Stimulated activated naive B cell treated with anti-CD40 and anti-IgM and Interleukin-4, amounts not matched to agents 10 μg/mL and 1 μg/mL and 100 μg/mL, for 72 hours (primary cell): ENCODE measurements around the gene UBXN1.

Source experiments
- ATAC-seq, 2 donors: fragments of 150-1000 bp; cut with Tn5 transposase; replicated peaks; 2 replicates each; pipeline ENCODE4 v1.10.0; 2021; ENCODE audit warnings: moderate library complexity in 1 of 2
- DNase-seq: peaks from one replicate; pipeline ENCODE4 v3.0.0; 2021
- H3K27ac Mint-ChIP-seq: one replicate; pipeline ENCODE4 v1.8.0; 2022; ENCODE audit warnings: mild to moderate bottlenecking, mixed read lengths
- H3K27me3 Mint-ChIP-seq, 2 donors: one replicate each; pipeline ENCODE4 v1.8.0; 2022; ENCODE audit warnings: mixed read lengths in 2 of 2
- H3K36me3 Mint-ChIP-seq, 2 donors: one replicate each; pipeline ENCODE4 v1.8.0; 2022; ENCODE audit warnings: mixed read lengths in 2 of 2, mild to moderate bottlenecking in 1 of 2
- H3K4me1 Mint-ChIP-seq, 2 donors: one replicate each; pipeline ENCODE4 v1.8.0; 2022; ENCODE audit warnings: mixed read lengths in 2 of 2, mild to moderate bottlenecking in 1 of 2
- H3K4me3 Mint-ChIP-seq, 2 donors: one replicate each; pipeline ENCODE4 v1.8.0; 2022; ENCODE audit warnings: mild to moderate bottlenecking in 2 of 2, mixed read lengths in 2 of 2, moderate library complexity in 1 of 2
- H3K9me3 Mint-ChIP-seq, 2 donors: one replicate each; pipeline ENCODE4 v1.8.0; 2022; ENCODE audit warnings: mixed read lengths in 2 of 2, mild to moderate bottlenecking in 1 of 2

Gene UBXN1, protein sequence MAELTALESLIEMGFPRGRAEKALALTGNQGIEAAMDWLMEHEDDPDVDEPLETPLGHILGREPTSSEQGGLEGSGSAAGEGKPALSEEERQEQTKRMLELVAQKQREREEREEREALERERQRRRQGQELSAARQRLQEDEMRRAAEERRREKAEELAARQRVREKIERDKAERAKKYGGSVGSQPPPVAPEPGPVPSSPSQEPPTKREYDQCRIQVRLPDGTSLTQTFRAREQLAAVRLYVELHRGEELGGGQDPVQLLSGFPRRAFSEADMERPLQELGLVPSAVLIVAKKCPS

GRCh38 chr11:62678770-62679696, at the start of gene UBXN1:
TSS of gene UBXN1 (minus strand) at chr11:62679073. CDS start at chr11:62678923, 150 bp downstream.
- peak; percentile 88 to 89 for ATAC-seq
- Mint-ChIP-seq H3K27ac (peak within 1 kb of the TSS; percentile 98), H3K36me3 (peaks cover 23 to 31% of the 10 kb centered on the region in 2 donors), H3K4me3 (peak within 1 kb of the TSS; percentile 90 to 96), H3K4me1 (peaks cover 25 to 37% of the 10 kb centered on the region in 2 donors), H3K27me3 (no peaks in the 10 kb centered on the region), H3K9me3 (no peaks in the 10 kb centered on the region)
- peak; percentile 87 for DNase-seq

DNA sequence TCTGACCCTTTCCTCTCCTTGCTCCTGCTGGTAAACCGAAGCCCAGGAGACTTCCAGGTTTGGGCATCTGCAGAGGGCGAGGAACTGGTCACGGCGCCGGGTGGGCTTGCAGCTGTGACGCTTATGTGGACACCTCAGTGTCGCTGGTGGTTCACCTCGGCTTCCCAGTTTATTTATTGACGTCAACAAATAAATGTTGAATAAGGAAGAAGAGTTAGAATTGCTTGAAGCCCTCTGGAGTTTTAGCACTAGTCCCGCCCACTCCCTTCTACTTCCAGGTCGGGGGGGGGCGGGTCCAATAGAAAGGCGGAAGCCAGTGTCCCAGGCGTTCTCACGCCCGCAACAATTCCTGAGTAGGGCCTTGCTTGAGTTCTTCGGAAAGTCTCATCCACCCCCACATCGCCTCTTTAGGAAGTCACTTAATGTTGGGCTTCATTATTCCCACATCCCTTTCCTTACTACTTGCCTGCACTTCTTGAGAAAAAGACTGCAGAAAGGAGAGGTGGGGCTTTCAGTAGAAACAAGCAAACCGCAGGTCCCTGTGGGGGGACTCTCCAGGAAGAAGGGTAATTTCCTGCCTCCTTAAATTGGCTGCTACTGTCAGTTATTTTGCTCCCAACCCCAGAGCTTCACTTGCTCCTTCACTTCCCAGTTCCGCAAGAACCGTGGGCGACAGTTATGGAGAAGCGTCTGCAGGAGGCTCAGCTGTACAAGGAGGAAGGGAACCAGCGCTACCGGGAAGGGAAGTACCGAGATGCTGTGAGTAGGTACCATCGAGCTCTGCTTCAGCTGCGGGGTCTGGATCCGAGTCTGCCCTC, 49.5 kb upstream of the UBXN1 start, which contains the start of gene TTC9C:
Gene TTC9C, plus strand, starts transcription at position 316 of the 818 bp plus-strand sequence. Its CDS starts 363 bp downstream, at position 679.
- H3K4me1 Mint-ChIP-seq, result peaks cover 22 to 42% of the 10 kb centered on the region in 2 donors
- H3K36me3 Mint-ChIP-seq, result peaks cover 31 to 45% of the 10 kb centered on the region in 2 donors
- DNase-seq (peak; percentile 78), ATAC-seq (peak; percentile 36 to 37)
- H3K9me3 Mint-ChIP-seq, result no peaks in the 10 kb centered on the region
- H3K4me3 Mint-ChIP-seq, result peak within 1 kb of the TSS; percentile 96 to 97
- H3K27me3 Mint-ChIP-seq, result no peaks in the 10 kb centered on the region
- H3K27ac Mint-ChIP-seq, result peak within 1 kb of the TSS; percentile 99

- Mint-ChIP-seq H3K36me3 (peaks cover 29 to 45% of the 10 kb centered on the region in 2 donors), H3K4me1 (peaks cover 19 to 44% of the 10 kb centered on the region in 2 donors), H3K9me3 (no peaks in the 10 kb centered on the region), H3K4me3 (peak overlapping the region; percentile 96 to 97), H3K27me3 (no peaks in the 10 kb centered on the region), H3K27ac (peak overlapping the region; percentile 99)
- ATAC-seq (peak; percentile 65 to 66), DNase-seq (peak; percentile 86)
Measured at GRCh38 chr11:62727872-62728170, 48.9 kb upstream of the UBXN1 start.

DNA sequence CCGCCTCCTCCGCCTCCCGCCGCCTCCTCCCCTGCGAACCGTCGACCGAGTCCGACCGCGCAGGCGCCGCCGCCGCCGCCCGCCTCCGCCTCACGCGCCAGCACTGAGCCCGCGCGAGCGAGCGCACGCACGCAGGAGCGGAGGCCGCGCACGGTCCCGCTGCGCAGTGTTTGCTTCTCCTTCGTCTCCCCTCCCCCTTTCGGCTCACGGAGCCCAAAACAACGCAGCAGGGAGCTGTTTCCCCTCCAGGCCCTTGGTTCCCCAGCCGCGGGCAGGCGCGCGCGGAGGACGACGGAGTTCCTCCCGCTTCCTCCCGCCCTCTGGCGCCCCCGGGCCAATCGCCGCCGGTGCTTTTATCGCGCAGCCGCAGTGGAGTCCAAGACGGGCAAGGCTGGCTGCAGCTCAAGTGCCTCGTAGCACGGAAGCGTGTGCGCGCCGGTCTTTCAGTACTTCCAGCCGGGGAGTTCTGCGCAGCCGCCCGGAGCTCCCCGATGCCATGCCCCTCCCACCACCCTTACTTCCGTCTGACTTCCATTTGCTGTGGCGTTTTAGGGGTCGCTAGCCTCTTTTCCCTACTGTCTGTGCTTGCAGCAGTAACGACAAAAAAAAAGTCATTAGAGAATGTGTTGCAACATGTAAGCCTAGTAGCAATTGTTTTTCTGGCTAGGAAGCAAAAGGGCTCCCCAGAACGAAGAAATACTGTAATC, 48.4 kb upstream of the UBXN1 start, which contains the start of gene HNRNPUL2:
Gene HNRNPUL2, minus strand, starts transcription at position 293 of the 707 bp plus-strand sequence. CDS start 301 bp downstream, outside the sequence.
- ATAC-seq, result peak; percentile 84
- peak; percentile 99 for DNase-seq
- Mint-ChIP-seq H3K27ac (peak within 1 kb of the TSS; percentile 99), H3K36me3 (peaks cover 34 to 50% of the 10 kb centered on the region in 2 donors), H3K9me3 (no peaks in the 10 kb centered on the region), H3K4me1 (peaks cover 19 to 44% of the 10 kb centered on the region in 2 donors), H3K4me3 (peak within 1 kb of the TSS; percentile 96 to 97), H3K27me3 (no peaks in the 10 kb centered on the region)

DNA sequence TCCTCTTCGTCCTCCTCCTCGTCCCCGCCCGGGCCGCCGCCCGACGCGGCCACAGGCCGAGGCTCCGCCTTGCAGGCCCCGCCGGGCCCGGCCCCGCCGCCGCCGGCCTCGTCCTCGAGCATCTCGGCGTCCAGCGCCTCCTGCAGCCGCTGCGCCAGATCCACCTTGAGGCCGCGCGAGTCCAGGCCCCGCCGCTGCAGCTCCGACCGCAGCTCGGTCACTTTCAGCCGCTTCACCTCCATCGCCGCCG, 48.0 kb upstream of the UBXN1 start:
- Mint-ChIP-seq H3K4me3 (peak overlapping the region; percentile 96 to 97), H3K27ac (peak overlapping the region; percentile 99), H3K4me1 (peaks cover 19 to 44% of the 10 kb centered on the region in 2 donors), H3K27me3 (no peaks in the 10 kb centered on the region), H3K36me3 (peaks cover 38 to 55% of the 10 kb centered on the region in 2 donors), H3K9me3 (no peaks in the 10 kb centered on the region)
- DNase-seq (no peak), ATAC-seq (peak in 1 of 2 donors; percentile 5)

GRCh38 chr11:62726156-62726914, 47.5 kb upstream of the UBXN1 start:
- H3K9me3 Mint-ChIP-seq, result no peaks in the 10 kb centered on the region
- ATAC-seq (no peak), DNase-seq (no peak)
- H3K36me3 Mint-ChIP-seq, result peaks cover 42 to 57% of the 10 kb centered on the region in 2 donors
- H3K27ac Mint-ChIP-seq, result peak overlapping the region; percentile 89
- H3K4me3 Mint-ChIP-seq, result peak overlapping the region; percentile 96 to 97
- H3K4me1 Mint-ChIP-seq, result peaks cover 19 to 41% of the 10 kb centered on the region in 2 donors
- no peaks in the 10 kb centered on the region for H3K27me3 Mint-ChIP-seq

DNA sequence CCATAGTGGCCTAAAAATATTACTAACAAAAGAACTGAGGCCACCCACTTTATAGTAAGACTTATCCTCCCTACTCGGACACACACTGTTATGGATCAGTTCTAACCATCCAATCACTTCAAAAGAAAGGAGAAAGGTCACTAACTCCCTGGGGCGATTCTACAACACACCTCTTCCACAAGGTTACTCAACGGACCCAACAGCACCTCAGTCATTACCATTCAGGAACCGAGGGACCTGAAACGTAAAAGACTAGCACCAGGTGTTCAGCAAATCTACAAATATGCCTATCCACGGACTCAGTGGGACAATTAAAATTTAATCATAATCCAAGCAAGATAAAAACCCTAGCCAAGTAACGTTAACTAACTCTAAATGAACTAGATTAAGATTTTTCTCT, 46.8 kb upstream of the UBXN1 start:
- no peak for DNase-seq
- H3K4me1 Mint-ChIP-seq, result peaks cover 15 to 36% of the 10 kb centered on the region in 2 donors
- no peaks in the 10 kb centered on the region for H3K27me3 Mint-ChIP-seq
- peaks cover 44 to 61% of the 10 kb centered on the region in 2 donors for H3K36me3 Mint-ChIP-seq
- H3K27ac Mint-ChIP-seq, result peak overlapping the region; percentile 89
- peak overlapping the region; percentile 96 to 97 for H3K4me3 Mint-ChIP-seq
- ATAC-seq, result no peak
- H3K9me3 Mint-ChIP-seq, result no peaks in the 10 kb centered on the region

- peaks cover 15 to 27% of the 10 kb centered on the region in 2 donors for H3K4me1 Mint-ChIP-seq
- DNase-seq (no peak), ATAC-seq (no peak)
- no peaks in the 10 kb centered on the region for H3K9me3 Mint-ChIP-seq
- peaks cover 53 to 71% of the 10 kb centered on the region in 2 donors for H3K36me3 Mint-ChIP-seq
- no peak overlapping the region for H3K27ac Mint-ChIP-seq
- peak overlapping the region; percentile 96 to 97 for H3K4me3 Mint-ChIP-seq
- H3K27me3 Mint-ChIP-seq, result no peaks in the 10 kb centered on the region
Measured at GRCh38 chr11:62724171-62724570, 45.3 kb upstream of the UBXN1 start.

DNA sequence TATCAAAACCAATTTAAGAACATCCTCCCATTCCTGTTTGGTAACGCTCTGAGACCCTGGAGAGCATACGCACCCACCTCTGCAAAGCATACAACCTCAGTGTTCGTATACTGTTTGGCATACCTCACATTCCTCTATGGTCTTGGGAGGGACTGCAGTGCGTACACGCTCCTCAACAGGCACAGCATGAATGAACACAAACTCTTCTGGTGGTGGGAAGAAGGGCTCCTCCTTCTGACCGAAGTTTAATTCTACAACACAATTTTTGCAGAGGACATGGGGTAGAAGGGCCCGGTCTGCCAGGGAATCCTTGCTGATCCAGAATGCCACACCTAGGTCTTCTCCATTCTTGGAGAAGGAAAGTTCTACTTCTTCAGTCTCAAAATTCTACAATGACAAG, 43.1 kb upstream of the UBXN1 start:
- H3K36me3 Mint-ChIP-seq, result peaks cover 61 to 71% of the 10 kb centered on the region in 2 donors
- no peak overlapping the region for H3K4me3 Mint-ChIP-seq
- no peaks in the 10 kb centered on the region for H3K9me3 Mint-ChIP-seq
- no peaks in the 10 kb centered on the region for H3K27me3 Mint-ChIP-seq
- DNase-seq, result no peak
- ATAC-seq, result no peak
- peaks cover 15 to 27% of the 10 kb centered on the region in 2 donors for H3K4me1 Mint-ChIP-seq
- peak overlapping the region; percentile 42 for H3K27ac Mint-ChIP-seq

DNA sequence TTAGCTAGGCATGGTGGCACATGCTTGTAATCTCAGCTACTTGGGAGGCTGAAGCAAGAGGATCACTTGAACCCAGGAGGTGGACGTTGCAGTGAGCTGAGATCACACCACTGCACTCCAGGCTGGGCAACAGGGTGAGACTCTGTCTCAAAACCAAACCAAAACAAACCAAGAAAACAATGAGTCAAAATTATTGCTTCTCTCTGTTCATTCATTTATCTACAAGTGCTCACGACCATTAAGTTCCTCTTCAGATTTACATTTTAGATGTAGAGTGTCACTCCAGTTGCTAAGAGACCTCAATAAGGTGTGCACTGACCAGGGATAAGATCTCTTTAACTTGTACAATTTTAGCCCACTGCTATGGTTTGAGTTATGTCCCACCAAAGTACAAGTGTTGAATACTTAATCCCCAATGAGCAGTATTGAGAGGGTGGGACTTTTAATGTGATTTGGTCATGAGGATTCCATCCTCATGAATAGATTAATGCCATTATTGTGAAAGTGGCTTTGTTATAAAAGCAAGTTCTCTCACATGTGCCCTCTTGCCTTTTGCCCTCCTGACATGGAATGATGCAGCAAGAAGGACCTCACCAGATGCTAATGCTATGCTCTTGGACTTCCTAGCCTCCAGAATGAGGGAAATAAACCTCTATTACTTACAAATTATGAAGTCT, 40.6 kb upstream of the UBXN1 start:
- Mint-ChIP-seq H3K9me3 (no peaks in the 10 kb centered on the region), H3K4me1 (peaks cover 16 to 24% of the 10 kb centered on the region in 2 donors), H3K27ac (no peak overlapping the region), H3K36me3 (peaks cover 58 to 76% of the 10 kb centered on the region in 2 donors), H3K4me3 (no peak overlapping the region), H3K27me3 (no peaks in the 10 kb centered on the region)
- DNase-seq (no peak), ATAC-seq (no peak)

DNA sequence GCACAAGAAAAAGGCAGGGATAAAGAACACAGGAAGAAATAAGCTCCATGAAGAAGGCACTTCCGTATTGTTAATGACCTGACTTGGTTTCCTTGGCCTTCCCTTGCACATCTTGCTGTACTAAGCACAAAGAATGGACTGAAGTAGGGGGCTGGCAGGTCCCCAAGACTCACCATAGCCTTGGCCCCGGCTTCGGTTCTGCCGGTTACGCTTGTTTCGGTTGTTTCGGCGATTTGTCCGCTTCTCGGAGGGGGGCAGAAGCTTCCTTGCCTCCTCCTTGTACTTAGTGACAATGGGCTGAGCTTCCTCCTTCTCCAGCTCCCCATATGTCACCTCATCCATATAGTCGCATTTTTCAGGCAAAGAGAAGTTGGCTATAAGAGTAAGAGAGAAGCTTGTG, 37.9 kb upstream of the UBXN1 start:
- Mint-ChIP-seq H3K9me3 (no peaks in the 10 kb centered on the region), H3K36me3 (peaks cover 48 to 74% of the 10 kb centered on the region in 2 donors), H3K27me3 (no peaks in the 10 kb centered on the region), H3K27ac (peak overlapping the region; percentile 56), H3K4me3 (no peak overlapping the region), H3K4me1 (peaks cover 25 to 34% of the 10 kb centered on the region in 2 donors)
- no peak for DNase-seq
- no peak for ATAC-seq

GRCh38 chr11:62716206-62716605, 37.3 kb upstream of the UBXN1 start:
- no peaks in the 10 kb centered on the region for H3K27me3 Mint-ChIP-seq
- ATAC-seq (no peak), DNase-seq (no peak)
- H3K4me1 Mint-ChIP-seq, result peaks cover 25 to 34% of the 10 kb centered on the region in 2 donors
- no peak overlapping the region for H3K27ac Mint-ChIP-seq
- no peak overlapping the region for H3K4me3 Mint-ChIP-seq
- peaks cover 45 to 74% of the 10 kb centered on the region in 2 donors for H3K36me3 Mint-ChIP-seq
- no peaks in the 10 kb centered on the region for H3K9me3 Mint-ChIP-seq
